ENCODE measurements around the gene ACOXL.

ACOXL gene

DNA sequence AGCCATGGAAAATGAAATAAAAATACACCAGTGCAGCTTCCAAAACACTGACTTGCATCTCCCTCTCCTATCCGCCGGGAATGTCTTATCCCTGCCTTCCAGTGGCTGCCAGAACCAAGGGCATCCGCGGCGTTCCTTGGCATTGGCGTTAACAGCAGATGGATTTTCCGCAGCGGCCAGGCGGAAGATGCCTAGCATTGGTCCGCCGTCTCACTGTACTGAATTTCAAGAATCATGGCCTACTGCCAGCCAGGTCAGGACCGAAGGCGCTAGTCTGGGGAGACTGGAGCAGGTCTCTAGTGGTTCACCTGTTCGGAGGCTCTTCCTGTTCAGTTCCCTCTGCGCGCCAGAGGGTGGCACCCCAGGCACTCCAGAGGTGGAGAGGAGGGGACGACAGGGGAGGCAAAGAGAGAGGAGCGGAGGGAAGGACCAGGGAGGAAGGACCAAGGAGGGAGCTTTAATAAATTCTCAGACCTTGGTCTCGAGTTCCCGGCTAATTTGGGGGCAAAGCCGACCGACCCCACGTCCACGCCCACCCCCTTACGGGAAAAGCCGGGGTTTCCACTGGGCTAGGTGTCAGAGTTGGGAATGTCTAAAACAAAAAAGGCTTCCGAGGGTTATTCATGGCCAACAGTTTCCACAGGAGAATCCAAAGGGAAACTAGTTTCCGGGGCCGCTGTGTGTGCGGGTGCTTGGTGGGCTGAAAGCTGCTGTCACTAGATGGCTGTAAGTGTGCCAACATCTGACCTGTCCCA is 384.6 kb downstream of the ACOXL start:
- DNase-seq (ENCODE audit: low spot score), result peak; percentile 87

GRCh38 chr2:111117598-111118480 is 385.5 kb downstream of the ACOXL start:
- DNase-seq (ENCODE audit: low spot score), result peak; percentile 66

DNA sequence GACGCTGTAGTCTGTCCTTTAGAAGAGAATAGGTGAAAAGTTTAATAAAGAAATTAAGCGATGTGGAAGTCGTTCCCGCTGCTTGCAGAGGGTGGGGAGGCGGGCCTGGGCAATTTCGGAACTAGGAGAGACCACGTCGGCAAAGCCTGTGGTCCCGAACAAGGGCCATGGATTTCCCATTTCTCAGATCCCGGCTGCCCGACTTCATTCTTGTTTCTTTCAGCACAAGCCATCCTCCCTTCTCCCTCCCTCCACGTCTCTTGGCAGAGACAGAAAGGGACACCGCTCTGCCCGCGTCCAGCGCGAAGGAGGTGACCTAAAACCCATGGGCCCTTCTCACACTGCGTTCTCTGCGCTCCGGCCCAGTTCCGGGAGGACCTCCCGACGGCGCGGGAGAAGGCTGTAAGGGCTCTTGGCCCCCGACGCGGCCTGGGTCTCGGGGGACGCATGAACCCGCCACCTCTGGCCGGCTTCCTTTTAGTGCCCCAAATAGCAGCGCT is 386.2 kb downstream of the ACOXL start:
- no peak for DNase-seq (ENCODE audit: low spot score)

GRCh38 chr2:111118981-111119821 is 386.8 kb downstream of the ACOXL start:
- DNase-seq (ENCODE audit: low spot score), result no peak

- no peak for DNase-seq (ENCODE audit: low spot score)
Observed at GRCh38 chr2:111119822-111120252, 387.5 kb downstream of the ACOXL start.

DNA sequence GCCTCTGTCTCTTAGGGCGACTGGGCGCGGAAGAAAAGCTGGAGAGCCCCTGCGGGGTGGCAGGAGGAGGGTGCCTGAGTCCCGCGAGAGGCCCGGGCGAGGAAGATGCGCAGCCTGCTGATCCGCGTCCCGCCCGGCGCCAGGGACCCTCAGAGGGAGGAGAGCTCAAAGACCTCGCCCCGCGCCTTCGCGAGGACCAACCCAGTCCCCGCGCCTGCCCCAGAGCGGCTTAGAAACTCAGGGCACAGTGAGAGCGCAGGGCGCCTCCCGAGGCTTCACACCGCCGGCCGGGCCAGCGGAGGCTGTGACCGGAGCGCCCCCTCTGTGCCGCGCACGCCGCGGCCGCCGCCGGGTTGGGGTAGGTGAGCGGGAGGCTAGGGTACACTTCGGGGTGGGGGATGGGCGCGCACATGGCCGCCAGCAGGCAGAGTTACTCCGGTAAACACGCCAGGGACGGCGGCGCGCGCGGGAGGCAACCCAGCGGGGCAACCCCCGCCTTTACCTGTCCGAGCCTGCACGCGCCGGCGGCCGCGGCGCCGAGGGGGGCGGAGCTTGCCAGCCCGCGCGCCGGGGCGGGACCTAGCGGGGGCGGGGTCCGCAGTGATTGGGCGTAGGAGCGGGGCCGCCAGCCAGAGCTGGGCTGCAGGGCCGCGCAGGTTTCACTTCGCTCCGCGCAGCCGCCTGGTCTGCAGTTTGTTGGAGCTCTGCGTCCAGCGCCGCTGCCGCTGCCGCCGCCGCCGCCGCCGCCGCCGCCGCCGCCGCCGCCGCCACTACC is 388.1 kb downstream of the ACOXL start, which contains the start of gene BCL2L11:
Gene BCL2L11, plus strand, starts transcription at position 662 of the 775 bp plus-strand sequence. CDS start 2,832 bp downstream, outside the sequence.
- peak; percentile 96 for DNase-seq (ENCODE audit: low spot score)

- DNase-seq (ENCODE audit: low spot score), result peak; percentile 9
Observed at GRCh38 chr2:111121028-111121827, 388.9 kb downstream of the ACOXL start.

- peak; percentile 90 for DNase-seq (ENCODE audit: low spot score)
Observed at GRCh38 chr2:111121828-111122630, 389.7 kb downstream of the ACOXL start.

- DNase-seq (ENCODE audit: low spot score), result peak; percentile 67
Observed at GRCh38 chr2:111122631-111123421, 390.5 kb downstream of the ACOXL start.

GRCh38 chr2:111123751-111124150 is 391.4 kb downstream of the ACOXL start:
- DNase-seq (ENCODE audit: low spot score), result no peak

DNA sequence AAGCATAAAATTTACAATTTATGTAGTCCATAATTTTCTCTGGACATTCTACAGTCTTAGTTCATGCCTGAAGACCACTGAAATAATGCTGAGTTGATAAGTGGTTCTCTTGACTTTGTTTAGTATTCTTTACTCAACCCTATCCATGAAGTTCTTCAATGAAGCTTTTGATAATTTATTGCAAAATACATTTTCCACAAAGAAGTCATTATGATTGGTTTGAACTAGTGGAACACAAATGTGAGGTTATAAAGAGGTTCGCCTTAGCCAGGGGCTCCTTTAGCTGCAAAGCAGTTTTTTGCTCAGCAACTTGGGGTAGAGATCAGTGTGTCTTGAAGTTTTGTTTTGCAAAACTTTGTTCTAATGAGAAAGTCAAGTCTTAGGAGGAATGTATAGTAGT is 394.2 kb downstream of the ACOXL start:
- DNase-seq (ENCODE audit: low spot score), result no peak

DNA sequence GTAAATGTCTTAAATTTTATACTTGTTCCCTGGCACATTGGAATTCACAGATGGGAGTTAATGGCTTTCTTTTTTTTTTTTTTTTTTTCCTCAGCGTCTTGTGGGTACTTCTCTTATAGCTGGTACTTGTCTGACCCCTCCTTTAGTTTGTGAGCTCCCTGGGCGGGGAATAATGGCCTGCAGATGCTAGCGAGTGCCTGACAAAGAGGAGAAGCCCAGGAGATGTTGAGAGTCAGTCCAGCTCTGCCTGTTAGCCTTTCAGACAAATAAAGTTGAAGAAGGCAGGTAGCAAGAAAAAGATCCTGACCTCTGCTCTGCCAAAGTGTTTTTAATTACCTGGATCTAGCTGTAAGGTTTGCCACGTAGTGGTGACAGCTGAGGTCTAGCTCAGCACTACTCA is 395.0 kb downstream of the ACOXL start:
- DNase-seq (ENCODE audit: low spot score), result no peak

DNA sequence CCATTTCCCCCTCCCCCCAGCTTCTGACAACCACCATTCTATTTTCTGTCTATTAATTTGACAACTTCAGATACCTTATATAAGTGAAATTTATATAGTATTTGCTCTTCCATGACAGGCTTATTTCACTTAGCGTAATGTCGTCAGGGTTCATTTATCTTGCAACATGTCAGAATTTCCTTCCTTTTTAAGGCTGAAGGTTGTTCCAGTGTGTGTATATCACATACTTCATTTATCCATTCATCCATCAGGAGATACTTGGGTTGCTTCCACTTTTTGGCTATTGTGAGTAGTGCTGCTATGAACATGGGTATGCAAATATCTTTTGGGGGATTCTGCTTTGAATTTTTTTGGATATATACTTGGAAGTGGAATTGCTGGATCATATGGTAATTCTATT is 395.7 kb downstream of the ACOXL start:
- DNase-seq (ENCODE audit: low spot score), result no peak

GRCh38 chr2:111133603-111134002 is 401.2 kb downstream of the ACOXL start:
- no peak for DNase-seq (ENCODE audit: low spot score)

DNA sequence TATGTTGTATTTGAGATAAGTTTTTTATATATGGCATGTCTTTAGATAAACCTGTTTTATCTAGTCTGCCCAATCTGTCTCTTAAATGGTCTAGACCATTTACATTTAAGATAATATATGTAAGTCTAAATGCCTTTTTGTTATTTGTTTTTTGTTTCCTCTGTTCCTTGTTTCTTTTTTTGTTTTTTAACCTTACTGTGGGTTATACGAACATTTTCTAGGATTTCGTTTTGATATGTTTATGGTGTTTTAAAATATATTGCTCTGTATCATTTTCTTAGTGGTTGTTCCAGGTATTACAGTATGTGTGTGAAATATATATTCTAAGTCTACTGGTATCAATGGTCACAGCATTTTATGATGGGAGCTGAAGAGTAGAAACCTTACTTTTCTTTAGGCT is 401.7 kb downstream of the ACOXL start:
- no peak for DNase-seq (ENCODE audit: low spot score)

GRCh38 chr2:111135237-111135909 is 403.0 kb downstream of the ACOXL start:
- DNase-seq (ENCODE audit: low spot score), result no peak

DNA sequence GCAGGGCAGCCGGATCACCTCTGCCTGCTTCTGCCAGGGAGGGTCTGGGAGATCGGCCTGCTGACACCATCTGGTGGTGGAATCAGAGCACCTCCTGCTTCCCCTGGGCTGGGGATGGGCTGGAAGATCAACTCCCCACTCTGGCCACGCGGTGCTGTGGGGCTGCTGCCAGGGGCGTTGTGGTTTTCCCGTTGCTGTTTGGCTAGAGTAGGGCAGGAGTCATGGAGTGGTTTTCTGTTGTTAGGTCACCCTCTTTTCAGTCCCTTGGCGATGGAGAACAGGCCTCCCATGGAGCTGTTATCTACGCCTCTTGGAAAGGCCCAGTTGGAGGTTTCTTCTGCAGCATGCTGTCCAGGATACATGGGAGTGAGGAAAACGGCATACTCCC is 403.5 kb downstream of the ACOXL start:
- no peak for DNase-seq (ENCODE audit: low spot score)

DNA sequence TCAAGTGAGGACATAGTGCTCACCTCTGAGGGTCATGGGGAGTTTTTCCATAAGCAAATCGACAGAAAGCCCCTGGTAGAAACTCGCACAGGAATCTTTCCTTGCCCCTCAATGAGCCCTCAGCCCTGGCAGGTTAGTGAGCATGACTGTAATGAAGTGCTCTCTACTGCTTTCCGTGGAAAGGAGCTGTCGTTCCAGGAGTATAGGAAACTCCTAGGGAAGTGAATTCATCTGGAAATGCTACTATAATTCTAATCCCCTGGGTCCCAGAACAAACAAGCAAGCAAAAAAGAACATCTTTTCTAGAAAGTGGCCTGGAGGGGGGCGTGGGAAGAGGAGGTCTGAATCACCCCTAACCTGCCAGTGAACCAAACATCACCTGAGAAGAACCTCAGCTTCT is 406.5 kb downstream of the ACOXL start:
- DNase-seq (ENCODE audit: low spot score), result no peak

All from LoVo (cell line).